Vagina (tissue), 2 donors: Measurements from ENCODE around the gene MFN1. TPM values are rescaled to one million over a fixed set of nuclear protein-coding genes. Genes with fewer than 3 reads are reported as not detected.

Experiments used
- DNase-seq, 2 donors: peaks; one replicate each; pipeline ENCODE4 v3.0.0-alpha.2; 2017; ENCODE audit errors: extremely low spot score in 2 of 2
- H3K27ac ChIP-seq: fragments of 200-600 bp; sonication (generic); one replicate; pipeline ENCODE4 v1.5.1; 2019
- H3K27me3 ChIP-seq: fragments of 200-600 bp; sonication (generic); one replicate; pipeline ENCODE4 v1.5.1; 2019
- H3K36me3 ChIP-seq, 2 donors: fragments of 200-600 bp; sonication (generic); one replicate each; pipeline ENCODE4 v1.5.1; 2017 to 2019
- H3K4me1 ChIP-seq: fragments of 200-600 bp; sonication (generic); one replicate; pipeline ENCODE4 v1.5.1; 2019
- H3K4me3 ChIP-seq, 2 donors: fragments of 200-600 bp; sonication (generic); 1 replicate in 1 of 2; 2 replicates in 1 of 2; pipeline ENCODE4 v1.5.1; 2016 to 2019
- H3K9me3 ChIP-seq: fragments of 200-600 bp; sonication (generic); one replicate; pipeline ENCODE4 v1.5.1; 2019
- POLR2A ChIP-seq, 2 donors: fragments of 450-650 bp; IDR thresholded peaks; one replicate each; pipeline ENCODE4 v1.6.1; 2017; ENCODE audit warnings: antibody characterized with exemption in 2 of 2, mild to moderate bottlenecking in 2 of 2, moderate library complexity in 2 of 2
- POLR2AphosphoS5 ChIP-seq, 2 donors: sonication (generic); formaldehyde crosslinking; IDR thresholded peaks; one replicate each; pipeline ENCODE4 v1.9.0; 2017; ENCODE audit warnings: antibody characterized with exemption in 2 of 2, mild to moderate bottlenecking in 2 of 2, low read depth in 1 of 2; ENCODE audit not compliant: insufficient read depth in 1 of 2
- intact Hi-C: fragments of 100-400 bp; cut with DNase I; formaldehyde crosslinking; loops from one replicate; pipeline ENCODE4 v1.15.1; 2023
- total RNA-seq: library from RNA; depleted of rRNA; stranded (reverse); fragments of >200 nt; gene quantifications from one replicate; pipeline ENCODE4 v1.2.3, GENCODE V29; 2016
- TF ChIP-seq, protein P1 (sequence below), 3 experiments: fragments of 450-650 bp in 2 of 3; fragments of 200-600 bp in 1 of 3; sonication (generic) in 1 of 3; IDR thresholded peaks; one replicate each; pipeline ENCODE4 v1.5.1; 2017 to 2019; ENCODE audit warnings: antibody characterized with exemption in 3 of 3, mild to moderate bottlenecking in 2 of 3, moderate library complexity in 2 of 3

Gene MFN1
- total RNA-seq, 1 donor from 2014 or later, result 33.1 TPM

DNA sequence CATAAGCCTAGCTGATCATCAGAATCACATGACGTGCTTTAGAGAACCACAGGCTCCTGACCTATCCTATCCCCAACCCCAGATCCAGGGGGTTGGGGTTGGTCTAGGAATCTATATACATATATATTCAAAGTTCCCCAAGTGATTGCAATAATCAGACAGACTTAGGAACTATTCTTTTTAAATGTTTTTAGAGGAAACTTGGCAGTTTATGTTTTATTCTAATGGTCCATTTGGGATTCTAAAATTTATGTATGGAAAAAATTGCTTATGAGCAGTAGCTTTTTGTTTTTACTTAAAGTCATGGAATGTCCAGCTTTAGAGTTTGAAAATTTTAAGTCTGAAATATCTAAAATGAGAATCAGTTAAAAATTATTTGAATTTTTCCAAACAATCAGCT lies 22.1 kb downstream of the MFN1 start:
- DNase-seq, result no peak
- peaks cover 0 to 53% of the 10 kb centered on the region in 2 donors for H3K36me3 ChIP-seq
- no peak overlapping the region for H3K4me3 ChIP-seq
- H3K27me3 ChIP-seq, result no peaks in the 10 kb centered on the region
- no peaks in the 10 kb centered on the region for H3K9me3 ChIP-seq
- H3K27ac ChIP-seq, result no peak overlapping the region
- intact Hi-C loops, result no loop called here
- no peaks in the 10 kb centered on the region for H3K4me1 ChIP-seq
- TF ChIP-seq POLR2AphosphoS5 (IDR thresholded peaks at IDR 0.05; ENCODE audit: insufficient read depth in 1 of 2, low read depth in 1 of 2) (no peak), POLR2A (IDR thresholded peaks at IDR 0.05) (no peak)
- TF ChIP-seq, protein P1, sequence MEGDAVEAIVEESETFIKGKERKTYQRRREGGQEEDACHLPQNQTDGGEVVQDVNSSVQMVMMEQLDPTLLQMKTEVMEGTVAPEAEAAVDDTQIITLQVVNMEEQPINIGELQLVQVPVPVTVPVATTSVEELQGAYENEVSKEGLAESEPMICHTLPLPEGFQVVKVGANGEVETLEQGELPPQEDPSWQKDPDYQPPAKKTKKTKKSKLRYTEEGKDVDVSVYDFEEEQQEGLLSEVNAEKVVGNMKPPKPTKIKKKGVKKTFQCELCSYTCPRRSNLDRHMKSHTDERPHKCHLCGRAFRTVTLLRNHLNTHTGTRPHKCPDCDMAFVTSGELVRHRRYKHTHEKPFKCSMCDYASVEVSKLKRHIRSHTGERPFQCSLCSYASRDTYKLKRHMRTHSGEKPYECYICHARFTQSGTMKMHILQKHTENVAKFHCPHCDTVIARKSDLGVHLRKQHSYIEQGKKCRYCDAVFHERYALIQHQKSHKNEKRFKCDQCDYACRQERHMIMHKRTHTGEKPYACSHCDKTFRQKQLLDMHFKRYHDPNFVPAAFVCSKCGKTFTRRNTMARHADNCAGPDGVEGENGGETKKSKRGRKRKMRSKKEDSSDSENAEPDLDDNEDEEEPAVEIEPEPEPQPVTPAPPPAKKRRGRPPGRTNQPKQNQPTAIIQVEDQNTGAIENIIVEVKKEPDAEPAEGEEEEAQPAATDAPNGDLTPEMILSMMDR (IDR thresholded peaks at IDR 0.05), result no peak

DNA sequence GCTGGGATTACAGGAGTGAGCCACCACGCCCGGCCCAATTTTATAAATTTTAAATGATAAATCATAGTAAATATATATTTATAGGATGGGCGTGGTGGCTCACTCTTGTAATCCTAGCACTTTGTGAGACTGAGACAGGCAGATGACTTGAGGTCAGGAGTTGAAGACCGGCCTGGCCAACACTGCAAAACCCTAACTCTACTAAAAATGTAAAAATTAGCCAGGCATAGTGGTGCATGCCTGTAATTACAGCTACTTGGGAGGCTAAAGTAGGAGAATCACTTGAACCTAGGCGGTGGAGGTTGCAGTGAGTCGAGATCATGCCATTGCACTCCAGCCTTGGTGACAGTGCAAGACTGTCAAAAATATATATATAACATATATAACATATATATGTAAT lies 26.4 kb downstream of the MFN1 start:
- H3K27ac ChIP-seq, result no peak overlapping the region
- no peaks in the 10 kb centered on the region for H3K4me1 ChIP-seq
- no peaks in the 10 kb centered on the region for H3K27me3 ChIP-seq
- no peak for DNase-seq
- no peaks in the 10 kb centered on the region for H3K9me3 ChIP-seq
- no peak overlapping the region for H3K4me3 ChIP-seq
- TF ChIP-seq POLR2A (IDR thresholded peaks at IDR 0.05) (no peak), POLR2AphosphoS5 (IDR thresholded peaks at IDR 0.05; ENCODE audit: insufficient read depth in 1 of 2, low read depth in 1 of 2) (no peak)
- TF ChIP-seq, protein P1 (IDR thresholded peaks at IDR 0.05), result no peak
- intact Hi-C loops, result no loop called here
- peaks cover 0 to 30% of the 10 kb centered on the region in 2 donors for H3K36me3 ChIP-seq

DNA sequence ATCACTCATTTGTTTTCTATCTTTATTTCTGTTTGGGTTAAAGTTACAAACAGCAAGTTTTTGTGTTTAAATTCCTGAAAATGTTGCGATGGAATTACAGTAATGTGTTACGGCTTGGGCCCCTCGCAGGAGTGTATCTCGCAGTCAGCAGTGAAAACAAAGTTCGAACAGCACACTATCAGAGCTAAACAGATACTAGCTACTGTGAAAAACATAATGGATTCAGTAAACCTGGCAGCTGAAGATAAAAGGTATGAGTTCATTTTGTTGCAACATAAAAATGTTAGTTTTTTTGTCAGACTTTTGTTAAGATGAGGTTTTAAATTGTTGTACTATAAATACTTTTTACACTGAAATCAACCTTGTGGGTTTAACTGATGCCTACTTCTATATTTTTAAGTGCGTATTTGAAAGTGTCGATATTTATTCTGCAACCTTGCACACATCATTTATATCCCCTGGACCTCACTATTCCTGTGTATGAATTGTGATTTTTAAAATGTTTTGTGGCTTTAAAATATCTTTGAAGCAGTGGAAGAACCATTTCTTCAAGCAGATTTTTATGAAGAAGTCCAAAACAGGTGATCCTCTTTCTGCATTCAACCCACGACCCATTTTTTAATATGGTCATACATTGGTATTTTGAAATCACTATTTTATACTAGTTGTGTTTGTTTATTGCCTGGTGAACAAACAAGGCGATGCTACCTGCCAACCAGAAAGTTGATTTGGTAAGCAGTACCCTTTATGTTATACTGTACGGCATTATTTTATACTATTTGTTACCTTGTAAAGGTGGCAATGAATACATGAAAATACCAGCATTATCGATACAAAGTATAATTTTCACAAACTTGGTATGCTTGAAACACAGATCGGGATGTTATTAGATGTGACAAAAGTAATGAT lies 27.8 kb downstream of the MFN1 start:
- no peak overlapping the region for H3K27ac ChIP-seq
- TF ChIP-seq POLR2A (IDR thresholded peaks at IDR 0.05), result no peak
- TF ChIP-seq, protein P1 (IDR thresholded peaks at IDR 0.05), result no peak
- TF ChIP-seq POLR2AphosphoS5 (IDR thresholded peaks at IDR 0.05; ENCODE audit: insufficient read depth in 1 of 2, low read depth in 1 of 2), result no peak
- no peaks in the 10 kb centered on the region for H3K27me3 ChIP-seq
- H3K4me3 ChIP-seq, result no peak overlapping the region
- no peaks in the 10 kb centered on the region for H3K9me3 ChIP-seq
- intact Hi-C loops, result no loop called here
- no peaks in the 10 kb centered on the region for H3K4me1 ChIP-seq
- no peak for DNase-seq
- H3K36me3 ChIP-seq, result peaks cover 0 to 31% of the 10 kb centered on the region in 2 donors

DNA sequence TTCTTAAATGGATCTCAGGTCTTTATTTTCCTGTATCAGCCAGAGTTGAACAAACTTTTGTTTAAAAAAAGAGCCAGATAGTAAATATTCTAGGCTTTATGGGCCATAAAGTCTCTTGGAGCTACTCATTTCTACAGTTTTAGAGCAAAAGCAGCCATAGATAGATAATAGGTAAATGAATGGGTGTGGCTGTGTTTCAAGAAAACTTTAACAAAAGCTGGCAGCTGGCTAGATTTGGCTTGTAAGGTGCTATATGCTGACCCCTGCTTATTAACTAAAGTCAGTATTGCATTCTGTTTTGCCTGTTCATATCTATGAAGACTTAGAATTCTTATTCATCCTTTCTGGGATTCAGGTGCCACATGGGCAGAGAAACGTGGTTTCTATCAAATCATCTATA lies 29.0 kb downstream of the MFN1 start:
- no peaks in the 10 kb centered on the region for H3K27me3 ChIP-seq
- peaks cover 0 to 27% of the 10 kb centered on the region in 2 donors for H3K36me3 ChIP-seq
- H3K4me3 ChIP-seq, result no peak overlapping the region
- H3K27ac ChIP-seq, result no peak overlapping the region
- no peak for DNase-seq
- H3K4me1 ChIP-seq, result no peaks in the 10 kb centered on the region
- H3K9me3 ChIP-seq, result no peaks in the 10 kb centered on the region
- intact Hi-C loops, result no loop called here
- TF ChIP-seq POLR2A (IDR thresholded peaks at IDR 0.05) (no peak), POLR2AphosphoS5 (IDR thresholded peaks at IDR 0.05; ENCODE audit: insufficient read depth in 1 of 2, low read depth in 1 of 2) (no peak)
- TF ChIP-seq, protein P1 (IDR thresholded peaks at IDR 0.05), result no peak

DNA sequence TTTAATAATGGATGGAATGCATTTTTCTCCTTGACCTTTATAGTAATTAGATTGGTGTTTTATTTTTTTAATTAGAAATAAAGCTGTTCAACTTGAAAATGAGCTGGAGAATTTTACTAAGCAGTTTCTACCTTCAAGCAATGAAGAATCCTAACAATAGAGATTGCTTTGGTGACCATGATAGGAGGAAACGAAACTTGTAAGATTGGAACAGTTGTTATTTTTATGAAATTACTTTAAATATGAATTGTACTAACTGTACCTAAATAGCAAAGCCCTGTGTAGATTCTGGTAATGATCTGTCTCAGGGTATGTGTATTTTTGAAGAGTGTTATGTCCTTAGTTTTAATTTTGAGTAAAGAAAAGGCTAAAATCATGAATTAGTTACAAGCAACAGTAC lies 44.4 kb downstream of the MFN1 start:
- Histone ChIP-seq H3K27ac (no peak overlapping the region), H3K36me3 (peaks cover 0 to 39% of the 10 kb centered on the region in 2 donors), H3K9me3 (no peaks in the 10 kb centered on the region), H3K4me1 (no peaks in the 10 kb centered on the region), H3K27me3 (no peaks in the 10 kb centered on the region), H3K4me3 (no peak overlapping the region)
- no peak for DNase-seq
- intact Hi-C loops, result no loop called here
- no peak for TF ChIP-seq POLR2AphosphoS5 (IDR thresholded peaks at IDR 0.05; ENCODE audit: insufficient read depth in 1 of 2, low read depth in 1 of 2)
- TF ChIP-seq, protein P1 (IDR thresholded peaks at IDR 0.05), result no peak
- no peak for TF ChIP-seq POLR2A (IDR thresholded peaks at IDR 0.05)
